Body of pancreas (tissue), 4 donors: ENCODE measurements around the gene PXDN. TPM values are rescaled to one million over a fixed set of nuclear protein-coding genes. Genes with fewer than 3 reads are reported as not detected.
"Not testable (repeated sequence)": the region's sequence is repeated elsewhere in the genome, so short reads cannot be mapped to it uniquely, and the experiment has no call there.

Experiments used
- ATAC-seq: fragments of 150-250 bp; one replicate; pipeline ENCODE4 v1.9.1; 2016
- DNase-seq, 4 donors: peaks; one replicate each; pipeline ENCODE4 v3.0.0-alpha.2; 2019
- H3K27ac ChIP-seq, 4 donors: fragments of 200-600 bp; sonication (generic); 1 replicate in 3 of 4; 2 replicates in 1 of 4; pipeline versions ENCODE4 v1.5.1 to v1.6.1; 2016 to 2019; ENCODE audit warnings: mild to moderate bottlenecking in 1 of 4, mixed read lengths in 1 of 4, moderate library complexity in 1 of 4
- H3K27me3 ChIP-seq, 2 donors: fragments of 200-600 bp; sonication (generic); one replicate each; pipeline ENCODE4 v1.6.0; 2016; ENCODE audit warnings: mild to moderate bottlenecking in 1 of 2
- H3K36me3 ChIP-seq, 2 donors: fragments of 200-600 bp; sonication (generic); replicated peaks in 1 of 2; 2 replicates each; pipeline ENCODE4 v1.5.1; 2016; ENCODE audit warnings: low read depth in 2 of 2; ENCODE audit not compliant: insufficient read depth in 1 of 2
- H3K4me1 ChIP-seq: fragments of 200-600 bp; sonication (generic); one replicate; pipeline ENCODE4 v1.6.0; 2016
- H3K4me3 ChIP-seq, 2 donors: fragments of 200-600 bp; sonication (generic); 1 replicate in 1 of 2; 2 replicates in 1 of 2; pipeline ENCODE4 v1.5.1; 2016 to 2019
- H3K9me3 ChIP-seq, 3 donors: fragments of 200-600 bp; sonication (generic); 1 replicate in 2 of 3; 2 replicates in 1 of 3; pipeline ENCODE4 v1.5.1; 2016
- CTCF ChIP-seq, 7 experiments: fragments of 450-650 bp in 4 of 7; fragments of 200-600 bp in 3 of 7; sonication (generic) in 3 of 7; IDR thresholded peaks; one replicate each; pipeline ENCODE4 v1.5.1; 2016 to 2019; ENCODE audit warnings: antibody characterized with exemption in 7 of 7
- POLR2A ChIP-seq, 3 donors: fragments of 450-650 bp; IDR thresholded peaks; one replicate each; pipeline ENCODE4 v1.6.1; 2016; ENCODE audit warnings: antibody characterized with exemption in 3 of 3, mild to moderate bottlenecking in 2 of 3
- WGBS, 2 donors: methylation state at CpG; one replicate each; pipeline ENCODE4 v1.1.5; 2017; 5-methylcytosine and 5-hydroxymethylcytosine counted together
- intact Hi-C: fragments of 100-400 bp; cut with DNase I; formaldehyde crosslinking; loops from one replicate; pipeline ENCODE4 v1.15.1; 2023
- total RNA-seq, 2 donors: library from RNA; depleted of rRNA; stranded (reverse); fragments of >200 nt; gene quantifications; one replicate each; pipeline ENCODE4 v1.1.0, GENCODE V29; 2016

The PXDN gene
- total RNA-seq, 2 donors from 2014 or later: 7.0 to 41.9 TPM

- Histone ChIP-seq H3K4me1 (no peaks in the 10 kb centered on the region), H3K27ac (no peak overlapping the region), H3K27me3 (no peaks in the 10 kb centered on the region), H3K4me3 (no peak overlapping the region), H3K9me3 (no peaks in the 10 kb centered on the region), H3K36me3 (no peaks in the 10 kb centered on the region)
- no peak for TF ChIP-seq POLR2A (IDR thresholded peaks at IDR 0.05)
- TF ChIP-seq CTCF (IDR thresholded peaks at IDR 0.05): no peak
- intact Hi-C loops: no loop called here
- WGBS, 2 donors: 76 to 87% methylated on average over 7 to 8 of the region's 8 CpGs
- no peak for ATAC-seq
- DNase-seq: no peak
These were observed 35.0 kb downstream of the PXDN start for GRCh38 chr2:1709335-1709605.

GRCh38 chr2:1708476-1709334 lies 35.6 kb downstream of the PXDN start:
- DNase-seq (no peak), ATAC-seq (no peak)
- H3K4me1 ChIP-seq: no peaks in the 10 kb centered on the region
- no peaks in the 10 kb centered on the region for H3K36me3 ChIP-seq
- H3K4me3 ChIP-seq: no peak overlapping the region
- no peak for TF ChIP-seq POLR2A (IDR thresholded peaks at IDR 0.05)
- no peak for TF ChIP-seq CTCF (IDR thresholded peaks at IDR 0.05)
- intact Hi-C loops: no loop called here
- H3K27ac ChIP-seq: peak overlapping the region in 3 of 4 donors; percentile 1 to 26 (median 17)
- H3K27me3 ChIP-seq: no peaks in the 10 kb centered on the region
- WGBS, 2 donors: 63 to 77% methylated on average over 13 to 34 of the region's 34 CpGs
- H3K9me3 ChIP-seq: no peaks in the 10 kb centered on the region

GRCh38 chr2:1707771-1708418 lies 36.4 kb downstream of the PXDN start:
- ATAC-seq: peak; percentile 64
- Histone ChIP-seq H3K4me1 (no peaks in the 10 kb centered on the region), H3K9me3 (no peaks in the 10 kb centered on the region), H3K27me3 (no peaks in the 10 kb centered on the region), H3K27ac (peak overlapping the region in 3 of 4 donors; percentile 17 to 39 (median 26)), H3K4me3 (no peak overlapping the region), H3K36me3 (no peaks in the 10 kb centered on the region)
- intact Hi-C loops: no loop called here
- 33 to 44% methylated on average over 12 to 21 of the region's 21 CpGs for WGBS, 2 donors
- TF ChIP-seq POLR2A (IDR thresholded peaks at IDR 0.05) (no peak), CTCF (IDR thresholded peaks at IDR 0.05) (no peak)
- peak in 2 of 4 donors; percentile 31 to 38 for DNase-seq

- intact Hi-C loops, ATAC-seq, H3K4me3 ChIP-seq, H3K27me3 ChIP-seq, H3K36me3 ChIP-seq, H3K9me3 ChIP-seq, DNase-seq, H3K4me1 ChIP-seq, H3K27ac ChIP-seq: not testable (repeated sequence)
- 62% methylated on average over 11 to 15 of the region's 15 CpGs for WGBS, 2 donors
These were observed 38.0 kb downstream of the PXDN start for GRCh38 chr2:1706089-1706841.

- ATAC-seq: no peak
- no peaks in the 10 kb centered on the region for H3K4me1 ChIP-seq
These were observed 38.7 kb downstream of the PXDN start for GRCh38 chr2:1705557-1706076.

More at GRCh38 chr2:1705557-1706076, 38.7 kb downstream of the PXDN start:
- no peak for DNase-seq
- TF ChIP-seq CTCF (IDR thresholded peaks at IDR 0.05): no peak
- 55 to 60% methylated on average over 4 to 21 of the region's 21 CpGs for whole genome bisulfite sequencing, 2 donors
- no peak overlapping the region for H3K27ac ChIP-seq
- H3K4me3 ChIP-seq: no peak overlapping the region
- no peaks in the 10 kb centered on the region for H3K36me3 ChIP-seq
- H3K27me3 ChIP-seq: no peaks in the 10 kb centered on the region
- intact Hi-C loops: no loop called here
- H3K9me3 ChIP-seq: no peaks in the 10 kb centered on the region
